Peyer's patch (tissue), 4 donors: ENCODE results near the gene ARL6IP4. TPM values are rescaled to one million over a fixed set of nuclear protein-coding genes. Genes with fewer than 3 reads are reported as not detected.

Source experiments
- DNase-seq, 3 donors: peaks; one replicate each; pipeline ENCODE4 v3.0.0-alpha.2; 2017 to 2019
- H3K27ac ChIP-seq, 4 donors: fragments of 200-600 bp; sonication (generic); one replicate each; pipeline ENCODE4 v1.5.1; 2016 to 2019
- H3K27me3 ChIP-seq, 2 donors: fragments of 200-600 bp; sonication (generic); one replicate each; pipeline ENCODE4 v1.5.1; 2019
- H3K36me3 ChIP-seq, 3 donors: fragments of 200-600 bp; sonication (generic); one replicate each; pipeline ENCODE4 v1.5.1; 2016 to 2019
- H3K4me1 ChIP-seq, 4 donors: fragments of 200-600 bp; sonication (generic); one replicate each; pipeline ENCODE4 v1.5.1; 2016 to 2019
- H3K4me3 ChIP-seq, 4 donors: fragments of 200-600 bp; sonication (generic); 1 replicate in 3 of 4; 2 replicates in 1 of 4; pipeline ENCODE4 v1.5.1; 2016 to 2019; ENCODE audit warnings: mild to moderate bottlenecking in 1 of 4
- H3K9me3 ChIP-seq, 4 donors: fragments of 200-600 bp; sonication (generic); one replicate each; pipeline ENCODE4 v1.5.1; 2016 to 2019; ENCODE audit warnings: mild to moderate bottlenecking in 1 of 4
- CTCF ChIP-seq, 6 experiments: fragments of 450-650 bp in 4 of 6; fragments of 200-600 bp in 2 of 6; sonication (generic) in 1 of 6; IDR thresholded peaks; one replicate each; pipeline ENCODE4 v1.5.1; 2017 to 2019; ENCODE audit warnings: antibody characterized with exemption in 6 of 6, mild to moderate bottlenecking in 3 of 6, moderate library complexity in 1 of 6
- POLR2A ChIP-seq, 2 donors: fragments of 450-650 bp; IDR thresholded peaks; one replicate each; pipeline ENCODE4 v1.5.1; 2017; ENCODE audit warnings: antibody characterized with exemption in 2 of 2, mild to moderate bottlenecking in 2 of 2, moderate library complexity in 2 of 2
- total RNA-seq, 4 donors: library from RNA; depleted of rRNA; stranded (reverse); fragments of >200 nt; gene quantifications; one replicate each; pipeline ENCODE4 v1.1.0, GENCODE V29; 2016

Gene ARL6IP4
- total RNA-seq, 4 donors from 2014 or later, result 155 to 216 (median 180) TPM

GRCh38 chr12:122995503-122996187 is 15.2 kb downstream of the ARL6IP4 start:
- no peaks in the 10 kb centered on the region for H3K27me3 ChIP-seq
- no peak for TF ChIP-seq POLR2A (IDR thresholded peaks at IDR 0.05)
- TF ChIP-seq CTCF (IDR thresholded peaks at IDR 0.05), result no peak
- H3K4me3 ChIP-seq, result no peak overlapping the region
- H3K9me3 ChIP-seq, result no peaks in the 10 kb centered on the region
- no peak overlapping the region for H3K27ac ChIP-seq
- peaks cover 0 to 12% (median 0%) of the 10 kb centered on the region in 4 donors for H3K4me1 ChIP-seq
- peaks cover 0 to 11% (median 0%) of the 10 kb centered on the region in 3 donors for H3K36me3 ChIP-seq
- DNase-seq, result no peak

- Histone ChIP-seq H3K36me3 (peaks cover 0 to 14% (median 0%) of the 10 kb centered on the region in 3 donors), H3K9me3 (no peaks in the 10 kb centered on the region), H3K4me3 (no peak overlapping the region), H3K27me3 (no peaks in the 10 kb centered on the region), H3K27ac (no peak overlapping the region), H3K4me1 (peaks cover 0 to 12% (median 0%) of the 10 kb centered on the region in 4 donors)
- no peak for TF ChIP-seq POLR2A (IDR thresholded peaks at IDR 0.05)
- TF ChIP-seq CTCF (IDR thresholded peaks at IDR 0.05), result no peak
- DNase-seq, result no peak
Measured at GRCh38 chr12:122996188-122996601, 15.7 kb downstream of the ARL6IP4 start.

- Histone ChIP-seq H3K27me3 (no peaks in the 10 kb centered on the region), H3K27ac (no peak overlapping the region), H3K9me3 (no peaks in the 10 kb centered on the region), H3K36me3 (peaks cover 0 to 14% (median 0%) of the 10 kb centered on the region in 3 donors), H3K4me1 (peaks cover 0 to 12% (median 0%) of the 10 kb centered on the region in 4 donors), H3K4me3 (no peak overlapping the region)
- no peak for TF ChIP-seq CTCF (IDR thresholded peaks at IDR 0.05)
- no peak for TF ChIP-seq POLR2A (IDR thresholded peaks at IDR 0.05)
- DNase-seq, result no peak
Measured at GRCh38 chr12:122996621-122997342, 16.3 kb downstream of the ARL6IP4 start.

GRCh38 chr12:122997343-122998250 is 17.1 kb downstream of the ARL6IP4 start:
- H3K36me3 ChIP-seq, result peaks cover 0 to 14% (median 0%) of the 10 kb centered on the region in 3 donors
- TF ChIP-seq POLR2A (IDR thresholded peaks at IDR 0.05) (no peak), CTCF (IDR thresholded peaks at IDR 0.05) (no peak)
- DNase-seq, result no peak
- H3K9me3 ChIP-seq, result no peaks in the 10 kb centered on the region
- H3K27me3 ChIP-seq, result no peaks in the 10 kb centered on the region
- peaks cover 0 to 12% (median 0%) of the 10 kb centered on the region in 4 donors for H3K4me1 ChIP-seq
- no peak overlapping the region for H3K27ac ChIP-seq
- H3K4me3 ChIP-seq, result no peak overlapping the region

GRCh38 chr12:122998316-122998715 is 17.8 kb downstream of the ARL6IP4 start:
- no peak overlapping the region for H3K4me3 ChIP-seq
- H3K9me3 ChIP-seq, result no peaks in the 10 kb centered on the region
- no peak for DNase-seq
- peaks cover 0 to 12% (median 0%) of the 10 kb centered on the region in 4 donors for H3K4me1 ChIP-seq
- H3K27me3 ChIP-seq, result no peaks in the 10 kb centered on the region
- H3K36me3 ChIP-seq, result peaks cover 0 to 14% (median 0%) of the 10 kb centered on the region in 3 donors
- H3K27ac ChIP-seq, result no peak overlapping the region
- TF ChIP-seq POLR2A (IDR thresholded peaks at IDR 0.05), result no peak
- TF ChIP-seq CTCF (IDR thresholded peaks at IDR 0.05), result no peak
